Activated B cell treated with CpG ODN at 0.5 μM for 24 hours (primary cell): ENCODE results near the gene FANCC. TPM values are rescaled to one million over a fixed set of nuclear protein-coding genes. Genes with fewer than 3 reads are reported as not detected.

Source experiments
- ATAC-seq: fragments of 200-7000 bp; cut with Tn5 transposase; one replicate; pipeline ENCODE4 v1.10.0; 2021; ENCODE audit warnings: low read depth, mild to moderate bottlenecking, moderate library complexity
- CTCF ChIA-PET: fragments of 350-600 bp; sonication (Branson Sonifier 250); formaldehyde crosslinking; loops from one replicate; lab custom pipeline; 2021; ENCODE audit warnings: antibody characterized with exemption; lab: Charles Lee
- POLR2A ChIA-PET: fragments of 350-600 bp; sonication (Branson Sonifier 250); formaldehyde crosslinking; loops from one replicate; lab custom pipeline; 2021; ENCODE audit warnings: antibody characterized with exemption; lab: Charles Lee
- DNase-seq: peaks from one replicate; pipeline ENCODE4 v3.0.0; 2022
- H3K27ac Mint-ChIP-seq: one replicate; pipeline ENCODE4 v1.8.0; 2020; ENCODE audit warnings: mixed read lengths
- H3K27me3 Mint-ChIP-seq: one replicate; pipeline ENCODE4 v1.8.0; 2021; ENCODE audit warnings: mixed read lengths
- H3K36me3 Mint-ChIP-seq: one replicate; pipeline ENCODE4 v1.8.0; 2021; ENCODE audit warnings: low read depth, mixed read lengths
- H3K4me1 Mint-ChIP-seq: one replicate; pipeline ENCODE4 v1.8.0; 2021; ENCODE audit warnings: mixed read lengths
- H3K4me3 Mint-ChIP-seq: one replicate; pipeline ENCODE4 v1.8.0; 2020; ENCODE audit warnings: mild to moderate bottlenecking, mixed read lengths
- H3K9me3 Mint-ChIP-seq: one replicate; pipeline ENCODE4 v1.8.0; 2020; ENCODE audit warnings: mixed read lengths
- intact Hi-C: fragments of 100-400 bp; cut with micrococcal nuclease; formaldehyde crosslinking; loops from one replicate; pipeline ENCODE4 v1.15.1; 2024
- total RNA-seq: library from RNA; stranded (reverse); gene quantifications from 2 replicates; pipeline ENCODE4 v1.2.3, GENCODE V29; 2022
- TF ChIP-seq, protein P1 (sequence below): fragments of 200-600 bp; IDR thresholded peaks from one replicate; pipeline ENCODE4 v1.8.0; 2022; ENCODE audit warnings: antibody characterized with exemption, mild to moderate bottlenecking

The FANCC gene
- total RNA-seq, 1 donor from 2014 or later, result 11.4 TPM

- Mint-ChIP-seq H3K4me1 (peaks cover 4% of the 10 kb centered on the region), H3K36me3 (peaks cover 2% of the 10 kb centered on the region), H3K9me3 (no peaks in the 10 kb centered on the region), H3K27me3 (no peaks in the 10 kb centered on the region), H3K4me3 (no peak overlapping the region), H3K27ac (no peak overlapping the region)
- ChIA-PET POLR2A (no interaction called here), CTCF (interaction anchor here (0.7 to 9.3 kb wide), 14 partner anchors 12 to 463 kb away, joined by 3 to 220 read pairs (median 5); no protein-coding TSS in a partner anchor)
- TF ChIP-seq, protein P1, sequence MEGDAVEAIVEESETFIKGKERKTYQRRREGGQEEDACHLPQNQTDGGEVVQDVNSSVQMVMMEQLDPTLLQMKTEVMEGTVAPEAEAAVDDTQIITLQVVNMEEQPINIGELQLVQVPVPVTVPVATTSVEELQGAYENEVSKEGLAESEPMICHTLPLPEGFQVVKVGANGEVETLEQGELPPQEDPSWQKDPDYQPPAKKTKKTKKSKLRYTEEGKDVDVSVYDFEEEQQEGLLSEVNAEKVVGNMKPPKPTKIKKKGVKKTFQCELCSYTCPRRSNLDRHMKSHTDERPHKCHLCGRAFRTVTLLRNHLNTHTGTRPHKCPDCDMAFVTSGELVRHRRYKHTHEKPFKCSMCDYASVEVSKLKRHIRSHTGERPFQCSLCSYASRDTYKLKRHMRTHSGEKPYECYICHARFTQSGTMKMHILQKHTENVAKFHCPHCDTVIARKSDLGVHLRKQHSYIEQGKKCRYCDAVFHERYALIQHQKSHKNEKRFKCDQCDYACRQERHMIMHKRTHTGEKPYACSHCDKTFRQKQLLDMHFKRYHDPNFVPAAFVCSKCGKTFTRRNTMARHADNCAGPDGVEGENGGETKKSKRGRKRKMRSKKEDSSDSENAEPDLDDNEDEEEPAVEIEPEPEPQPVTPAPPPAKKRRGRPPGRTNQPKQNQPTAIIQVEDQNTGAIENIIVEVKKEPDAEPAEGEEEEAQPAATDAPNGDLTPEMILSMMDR, result no peak
- intact Hi-C loops, result no loop called here
- DNase-seq, result no peak
- no peak for ATAC-seq
Measured at GRCh38 chr9:95130484-95130883, 187.0 kb downstream of the FANCC start.

GRCh38 chr9:95129476-95130291 is 187.8 kb downstream of the FANCC start:
- DNase-seq, result no peak
- intact Hi-C loops, result loop anchor here (5.0 to 10.0 kb wide), 2 partner anchors 462 to 575 kb away; partner anchors contain the start of gene PCAT7
- ChIA-PET CTCF (interaction anchor here (0.7 to 9.3 kb wide), 10 partner anchors 13 to 460 kb away, joined by 3 to 220 read pairs (median 5); no protein-coding TSS in a partner anchor), POLR2A (no interaction called here)
- Mint-ChIP-seq H3K9me3 (no peaks in the 10 kb centered on the region), H3K27ac (no peak overlapping the region), H3K36me3 (no peaks in the 10 kb centered on the region), H3K4me3 (no peak overlapping the region), H3K4me1 (peaks cover 4% of the 10 kb centered on the region), H3K27me3 (no peaks in the 10 kb centered on the region)
- TF ChIP-seq, protein P1, result no peak
- ATAC-seq, result no peak

GRCh38 chr9:95128177-95128524 is 189.4 kb downstream of the FANCC start:
- intact Hi-C loops, result loop anchor here (5.0 to 10.0 kb wide), 2 partner anchors 461 to 573 kb away; partner anchors contain the start of gene PCAT7
- H3K27me3 Mint-ChIP-seq, result no peaks in the 10 kb centered on the region
- no peaks in the 10 kb centered on the region for H3K9me3 Mint-ChIP-seq
- peaks cover 4% of the 10 kb centered on the region for H3K4me1 Mint-ChIP-seq
- no peaks in the 10 kb centered on the region for H3K36me3 Mint-ChIP-seq
- DNase-seq (no peak), ATAC-seq (no peak)
- H3K27ac Mint-ChIP-seq, result no peak overlapping the region
- TF ChIP-seq, protein P1, result no peak
- H3K4me3 Mint-ChIP-seq, result no peak overlapping the region
- ChIA-PET CTCF (interaction anchor here (0.7 to 9.3 kb wide), 15 partner anchors 8 to 472 kb away, joined by 3 to 220 read pairs (median 5); no protein-coding TSS in a partner anchor), POLR2A (no interaction called here)

DNA sequence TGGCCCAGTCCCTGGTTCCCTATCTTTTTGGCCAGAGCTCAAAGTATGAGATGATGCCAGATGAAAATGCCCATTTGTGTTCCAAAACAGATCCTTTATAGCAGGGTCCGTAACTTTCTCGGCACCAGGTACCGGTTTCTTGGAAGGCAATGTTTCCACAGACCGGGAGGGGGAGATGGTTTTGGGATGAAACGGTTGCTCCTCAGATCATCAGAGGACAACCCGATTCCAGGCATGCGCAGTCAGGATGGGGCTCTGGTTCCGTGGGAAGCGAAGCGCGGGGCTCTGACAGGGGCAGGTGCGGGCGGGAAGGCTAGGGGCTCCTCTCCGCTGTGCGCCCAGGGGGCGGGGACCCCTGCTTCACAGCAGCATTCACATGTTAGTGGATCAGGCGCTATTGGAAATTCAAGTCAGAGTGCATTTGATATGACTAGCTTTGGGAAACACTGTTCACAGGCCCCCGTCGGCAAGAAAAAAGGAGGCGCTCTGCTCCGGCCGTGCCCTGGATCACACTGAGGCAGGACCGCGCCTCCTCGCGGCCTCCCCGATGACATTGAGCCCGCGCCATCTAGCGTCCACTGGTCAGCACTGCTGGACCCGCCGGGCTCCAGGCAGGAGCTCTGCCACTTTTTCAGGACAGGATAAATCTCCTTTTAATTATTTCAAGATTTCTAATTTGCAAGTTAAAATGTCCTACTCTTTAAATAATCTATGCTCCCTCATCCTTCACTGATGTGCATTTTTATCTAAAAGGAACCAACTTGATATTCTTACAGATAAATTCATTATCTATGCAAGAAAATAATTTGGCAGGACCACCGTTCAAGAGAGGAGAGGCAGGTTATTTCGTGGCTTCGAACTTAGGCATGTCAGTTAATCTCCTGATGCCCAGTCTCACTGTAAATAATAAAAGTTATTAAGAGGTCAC is 190.0 kb downstream of the FANCC start:
- H3K36me3 Mint-ChIP-seq, result no peaks in the 10 kb centered on the region
- ChIA-PET POLR2A (no interaction called here), CTCF (interaction anchor here (0.7 to 9.3 kb wide), 18 partner anchors 9 to 487 kb away, joined by 3 to 220 read pairs (median 4); no protein-coding TSS in a partner anchor)
- H3K27me3 Mint-ChIP-seq, result no peaks in the 10 kb centered on the region
- DNase-seq (peak; percentile 48), ATAC-seq (peak; percentile 86)
- intact Hi-C loops, result loop anchor here (1.0 to 10.0 kb wide), 4 partner anchors 344 to 573 kb away; partner anchors contain the start of gene PCAT7
- TF ChIP-seq, protein P1, result peak; percentile 21
- H3K4me1 Mint-ChIP-seq, result peaks cover 4% of the 10 kb centered on the region
- no peak overlapping the region for H3K4me3 Mint-ChIP-seq
- H3K9me3 Mint-ChIP-seq, result no peaks in the 10 kb centered on the region
- H3K27ac Mint-ChIP-seq, result no peak overlapping the region
